Activated gamma-delta T cell treated with Interleukin-2 at 50 U/mL for 16 hours (primary cell): ENCODE measurements around the gene FER.
A peak's percentile ranks its signal among the peaks of the same experiment; 100 is the strongest.
"Not testable (repeated sequence)": the region's sequence is repeated elsewhere in the genome, so short reads cannot be mapped to it uniquely, and the experiment has no call there.

Source experiments
- DNase-seq: peaks from one replicate; pipeline ENCODE4 v3.0.0-alpha.2; 2020

Gene FER

GRCh38 chr5:108748401-108749127, 867 bp downstream of the FER start:
- peak; percentile 96 for DNase-seq

GRCh38 chr5:108749128-108749861, 1.6 kb downstream of the FER start:
- DNase-seq, result no peak

- DNase-seq, result no peak
These were observed 5.6 kb downstream of the FER start for GRCh38 chr5:108753331-108753730.

- DNase-seq, result no peak
These were observed 6.2 kb downstream of the FER start for GRCh38 chr5:108753877-108754276.

- DNase-seq, result no peak
These were observed 12.8 kb downstream of the FER start for GRCh38 chr5:108760512-108760911.

GRCh38 chr5:108762660-108763059, 15.0 kb downstream of the FER start:
- no peak for DNase-seq

- no peak for DNase-seq
These were observed 15.7 kb downstream of the FER start for GRCh38 chr5:108763222-108763916.

- no peak for DNase-seq
These were observed 17.9 kb downstream of the FER start for GRCh38 chr5:108765647-108766046.

- DNase-seq, result not testable (repeated sequence)
These were observed 19.2 kb downstream of the FER start for GRCh38 chr5:108766916-108767315.

GRCh38 chr5:108769352-108769751, 21.7 kb downstream of the FER start:
- DNase-seq, result no peak

GRCh38 chr5:108772626-108773025, 24.9 kb downstream of the FER start:
- DNase-seq, result no peak

GRCh38 chr5:108773330-108773729, 25.6 kb downstream of the FER start:
- no peak for DNase-seq

- not testable (repeated sequence) for DNase-seq
These were observed 26.4 kb downstream of the FER start for GRCh38 chr5:108774079-108774478.

GRCh38 chr5:108777582-108777981, 29.9 kb downstream of the FER start:
- DNase-seq, result not testable (repeated sequence)

GRCh38 chr5:108784577-108784976, 36.9 kb downstream of the FER start:
- DNase-seq, result not testable (repeated sequence)

GRCh38 chr5:108786806-108787483, 39.2 kb downstream of the FER start:
- no peak for DNase-seq

- DNase-seq, result no peak
These were observed 40.4 kb downstream of the FER start for GRCh38 chr5:108788142-108788541.

GRCh38 chr5:108793207-108793606, 45.5 kb downstream of the FER start:
- DNase-seq, result no peak

GRCh38 chr5:108794349-108794748, 46.7 kb downstream of the FER start:
- DNase-seq, result not testable (repeated sequence)

- no peak for DNase-seq
These were observed 49.7 kb downstream of the FER start for GRCh38 chr5:108797396-108797795.

GRCh38 chr5:108797986-108798385, 50.3 kb downstream of the FER start:
- DNase-seq, result no peak

GRCh38 chr5:108798513-108799265, 51.0 kb downstream of the FER start:
- DNase-seq, result no peak
